Stimulated activated CD4-positive, alpha-beta T cell treated with anti-CD3 and anti-CD28 coated beads, Interleukin-4, amount 100 ng/mL, for 48 hours (primary cell): ENCODE results near the gene PLAC9.
"Not testable (repeated sequence)": the region's sequence is repeated elsewhere in the genome, so short reads cannot be mapped to it uniquely, and the experiment has no call there.

ENCODE experiments used
- DNase-seq, 2 donors: peaks; one replicate each; pipeline ENCODE4 v3.0.0-alpha.2; 2020; ENCODE audit warnings: low read depth in 2 of 2

PLAC9 gene

DNA sequence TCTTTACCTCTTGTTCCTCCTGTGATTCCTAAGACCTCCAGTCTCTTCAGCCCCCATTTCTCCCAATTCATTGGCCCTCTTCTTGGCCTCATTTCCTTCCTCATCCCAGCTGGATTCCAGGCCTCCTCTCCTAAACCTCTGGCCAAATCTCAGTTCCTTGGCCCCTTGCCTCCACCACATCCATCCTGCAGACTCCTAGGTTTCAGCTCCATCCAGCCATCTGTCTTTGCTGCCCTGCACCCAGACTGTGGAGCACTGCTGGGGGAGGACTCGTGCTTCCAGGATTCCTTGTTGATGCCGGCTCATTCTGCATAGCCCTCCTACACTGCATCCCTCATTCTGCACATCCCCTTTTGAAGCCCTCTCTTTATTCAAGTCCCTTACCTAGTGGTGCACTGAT, 6.7 kb downstream of the PLAC9 start:
- DNase-seq: no peak

DNA sequence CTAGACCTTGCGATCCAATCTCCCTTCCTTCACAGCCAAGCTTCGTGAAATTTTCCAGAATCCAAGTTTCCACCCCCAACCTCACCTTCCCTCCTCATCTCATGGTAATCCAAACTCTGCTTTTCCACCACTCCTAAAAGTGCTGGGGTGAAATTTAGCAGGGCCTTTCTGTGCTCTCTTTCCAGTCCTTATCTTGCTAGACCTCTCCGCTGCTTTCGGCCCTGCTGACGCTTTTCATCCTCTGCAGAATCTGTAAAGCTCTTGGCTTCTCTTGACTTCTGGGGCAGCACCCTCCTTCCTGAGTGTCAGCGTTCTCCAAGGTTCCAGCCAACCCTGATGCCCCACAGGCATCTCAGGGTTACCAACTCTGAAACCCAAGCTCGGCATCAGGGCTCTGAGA, 7.7 kb downstream of the PLAC9 start:
- DNase-seq: no peak

DNA sequence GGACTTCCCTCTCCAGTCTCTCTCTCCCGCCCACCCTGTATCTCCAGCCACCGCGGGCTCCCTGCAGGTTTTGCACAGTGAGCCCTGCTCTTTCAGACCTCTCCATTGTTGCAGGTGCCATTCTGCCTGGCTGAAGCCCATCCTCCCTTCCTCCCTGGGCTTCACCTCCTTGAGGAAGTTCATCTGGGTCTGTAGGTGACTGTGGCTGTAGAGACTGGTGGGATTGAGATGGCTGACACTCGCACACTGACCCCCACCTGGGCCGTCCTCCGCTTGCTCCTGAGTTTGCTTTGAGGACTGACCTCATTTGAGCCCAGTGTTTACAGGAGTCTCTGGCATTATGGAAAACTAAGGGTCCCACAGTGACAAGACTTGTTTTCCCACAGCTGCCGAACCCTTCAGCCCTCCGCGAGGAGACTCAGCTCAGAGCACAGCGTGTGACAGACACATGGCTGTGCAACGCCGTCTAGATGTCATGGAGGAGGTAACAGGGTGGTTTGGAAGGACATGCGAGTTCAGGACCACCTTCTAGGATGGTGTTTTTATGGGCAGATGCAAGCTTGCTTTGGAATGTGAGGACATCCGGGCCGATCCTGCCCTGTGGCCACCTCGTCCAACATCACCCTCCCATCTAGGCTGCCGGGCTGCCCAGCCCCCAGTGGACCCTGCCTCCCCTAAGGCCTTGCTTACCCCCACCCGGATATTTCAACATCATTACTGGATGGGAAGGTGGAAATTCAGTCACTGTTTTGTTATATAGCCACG, 9.3 kb downstream of the PLAC9 start:
- DNase-seq: no peak

DNA sequence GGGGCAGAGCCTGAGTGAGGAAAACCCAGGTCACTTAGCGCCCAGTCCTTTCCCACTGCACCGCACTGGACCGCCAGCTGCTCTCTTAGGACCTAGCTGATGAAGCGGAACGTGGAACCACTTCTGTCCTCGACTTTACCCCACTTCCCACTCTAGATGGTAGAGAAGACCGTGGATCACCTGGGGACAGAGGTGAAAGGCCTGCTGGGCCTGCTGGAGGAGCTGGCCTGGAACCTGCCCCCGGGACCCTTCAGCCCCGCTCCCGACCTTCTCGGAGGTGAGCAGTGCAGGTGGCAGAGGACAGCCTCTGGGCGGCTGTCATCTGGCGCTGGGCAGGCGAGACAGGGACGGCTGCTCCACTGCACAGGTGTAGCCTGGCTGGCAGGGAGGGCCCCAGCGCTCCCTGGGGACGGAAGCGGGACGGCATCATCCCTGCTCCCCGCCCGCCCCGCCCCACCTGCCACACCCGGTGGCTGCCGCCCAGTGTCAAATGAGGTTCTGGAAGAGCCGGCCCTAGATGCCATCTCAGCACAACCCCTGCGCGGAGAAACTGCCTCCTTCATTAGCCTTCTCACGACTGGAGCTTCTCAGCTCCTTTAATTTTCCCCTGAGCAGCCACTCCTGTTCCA, 11.7 kb downstream of the PLAC9 start:
- peak; percentile 7 to 14 for DNase-seq

DNA sequence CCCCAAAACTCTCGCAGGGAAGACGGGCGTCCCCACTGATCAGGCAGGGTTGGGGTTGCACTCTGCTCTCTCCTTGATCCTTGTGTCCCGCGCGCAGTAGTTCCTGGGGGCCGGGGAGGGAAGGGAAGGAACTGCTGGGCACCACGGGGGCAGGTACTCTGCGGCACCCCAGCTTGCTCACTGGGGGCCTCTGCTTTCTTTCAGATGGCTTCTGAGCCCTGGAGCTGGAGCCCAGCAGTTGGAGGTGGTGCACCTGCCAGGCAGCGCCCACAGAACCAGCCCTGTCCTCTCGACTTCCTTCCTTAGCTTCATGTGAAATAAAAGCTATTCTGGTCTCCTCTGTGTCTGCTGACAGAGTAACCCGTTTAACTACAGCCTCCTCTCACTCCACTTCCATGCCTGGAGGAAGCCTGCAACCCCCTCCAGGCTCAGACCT, 12.2 kb downstream of the PLAC9 start:
- no peak for DNase-seq

DNA sequence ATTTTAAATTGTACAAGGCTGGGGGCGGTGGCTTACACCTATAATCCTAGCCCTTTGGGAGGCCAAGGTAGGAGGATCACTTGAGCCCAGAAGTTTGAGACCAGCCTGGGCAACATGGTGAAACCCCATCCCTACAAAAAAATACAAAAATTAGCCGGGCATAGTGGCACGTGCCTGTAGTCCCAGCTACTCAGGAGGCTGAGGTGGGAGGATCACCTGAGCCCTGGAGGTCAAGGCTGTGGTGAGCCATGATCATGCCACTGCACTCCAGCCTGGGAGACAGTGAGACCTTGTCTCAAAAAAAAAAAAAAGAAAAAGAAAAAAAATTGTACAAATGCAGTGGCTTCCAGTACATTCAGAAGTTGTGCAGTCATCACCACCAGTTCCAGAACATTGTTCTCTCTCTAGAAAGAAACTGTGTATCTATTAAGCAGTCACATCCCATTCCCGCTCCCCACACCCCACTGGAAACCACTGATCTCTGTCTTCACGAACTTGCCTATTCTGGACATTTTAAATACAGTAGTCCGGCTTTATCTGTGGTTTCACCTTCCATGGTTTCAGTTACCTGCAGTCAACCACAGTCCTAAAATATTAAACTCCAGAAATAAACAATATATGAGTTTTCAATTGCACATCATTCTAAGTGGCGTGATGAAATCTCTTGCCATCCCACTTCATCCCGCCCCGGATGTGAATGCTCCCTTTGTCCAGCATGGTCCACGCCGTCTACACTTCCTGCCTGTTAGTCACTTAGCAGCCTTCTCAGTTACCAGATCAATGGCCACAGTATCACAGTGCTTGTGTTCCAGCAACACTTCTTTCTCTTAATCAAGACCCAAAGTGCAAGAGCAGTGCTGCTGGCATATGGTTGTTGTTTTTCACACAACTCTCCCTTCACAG, 13.1 kb downstream of the PLAC9 start:
- DNase-seq: not testable (repeated sequence)

DNA sequence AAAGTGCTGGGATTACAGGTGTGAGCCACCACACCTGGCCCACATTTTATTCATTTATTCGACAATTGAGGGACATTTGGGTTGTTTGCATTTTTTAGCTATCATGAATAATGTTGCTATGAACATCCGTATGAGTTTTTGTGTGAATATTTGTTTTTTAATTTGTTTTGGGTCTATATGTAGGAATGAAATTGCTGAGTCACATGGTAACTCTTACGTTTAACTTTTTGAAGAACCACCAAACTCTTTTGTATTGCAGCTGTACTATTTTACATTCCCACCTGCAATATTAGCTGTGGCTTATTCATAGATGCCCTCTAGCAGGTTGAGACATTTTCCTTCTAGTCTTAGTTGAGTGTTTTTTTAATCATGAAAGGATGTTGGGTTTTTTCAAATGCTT, 14.4 kb downstream of the PLAC9 start:
- no peak for DNase-seq

DNA sequence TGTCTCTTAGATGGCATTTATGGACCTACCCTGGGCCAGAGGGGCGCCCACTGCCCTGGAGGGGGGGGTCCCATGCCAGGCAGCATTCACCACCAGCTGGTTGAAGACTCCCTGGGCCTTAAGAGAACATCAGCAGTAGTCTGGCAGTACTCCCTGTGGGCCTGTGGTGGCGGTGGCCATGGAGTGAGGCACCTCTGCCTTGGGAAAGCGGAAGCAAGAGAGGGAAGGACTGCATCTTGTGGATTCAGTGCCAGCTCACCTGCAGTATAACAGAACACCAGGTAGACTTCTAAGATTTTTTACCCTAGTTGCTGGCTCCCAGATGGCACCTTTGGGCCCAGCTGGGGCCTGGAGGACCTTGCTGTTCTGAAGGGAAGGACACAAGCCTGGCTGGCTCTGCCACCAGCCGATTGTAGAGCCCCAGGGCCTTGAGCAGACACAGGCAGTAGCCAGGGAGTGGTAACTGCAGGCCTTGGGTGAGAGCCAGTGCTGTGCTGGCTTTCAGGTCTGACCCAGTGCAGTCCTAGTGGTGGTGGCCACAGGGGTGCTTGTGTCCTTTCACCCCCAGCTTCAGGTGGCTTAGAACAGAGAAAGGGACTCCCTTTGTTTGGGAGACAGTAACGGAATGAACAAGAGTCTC, 15.8 kb downstream of the PLAC9 start:
- DNase-seq: no peak

DNA sequence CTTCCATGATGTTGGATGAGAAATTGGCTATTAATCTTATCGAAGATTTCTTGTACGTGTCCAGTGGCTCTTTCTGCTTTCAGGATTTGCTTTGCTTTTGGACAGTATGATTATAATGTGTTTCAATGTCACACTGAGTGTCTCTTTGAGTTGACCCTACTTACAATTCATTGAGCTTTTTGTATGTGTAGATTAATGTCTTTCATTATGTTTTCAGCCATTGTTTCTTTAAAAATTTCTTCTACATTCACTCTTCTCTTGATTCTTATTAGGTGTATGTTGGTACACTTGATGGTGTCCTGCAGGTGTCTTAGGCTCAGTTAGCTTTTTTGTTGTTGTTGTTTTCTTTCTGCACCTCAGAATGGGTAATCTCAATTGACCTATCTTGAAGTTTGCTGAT, 16.6 kb downstream of the PLAC9 start:
- no peak for DNase-seq

DNA sequence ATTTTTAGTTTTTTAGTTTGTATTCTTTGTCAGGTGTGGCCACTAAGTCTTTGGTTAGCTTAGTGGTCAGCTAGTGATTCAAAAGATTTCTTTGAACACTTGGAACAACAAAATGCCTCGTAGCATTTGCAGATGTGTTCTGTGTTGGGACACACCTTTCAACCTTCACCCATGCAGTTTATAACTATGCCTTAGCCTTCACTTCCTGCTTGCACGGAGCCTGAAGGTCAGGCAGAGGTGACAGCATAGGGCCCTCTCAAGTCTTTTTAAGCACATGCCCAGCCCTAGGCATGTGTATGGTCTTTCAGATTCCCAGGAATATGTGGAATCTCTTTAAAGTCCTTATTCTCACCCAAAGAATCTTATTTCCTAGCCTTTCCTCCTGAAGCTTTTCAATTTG, 17.6 kb downstream of the PLAC9 start:
- no peak for DNase-seq

DNA sequence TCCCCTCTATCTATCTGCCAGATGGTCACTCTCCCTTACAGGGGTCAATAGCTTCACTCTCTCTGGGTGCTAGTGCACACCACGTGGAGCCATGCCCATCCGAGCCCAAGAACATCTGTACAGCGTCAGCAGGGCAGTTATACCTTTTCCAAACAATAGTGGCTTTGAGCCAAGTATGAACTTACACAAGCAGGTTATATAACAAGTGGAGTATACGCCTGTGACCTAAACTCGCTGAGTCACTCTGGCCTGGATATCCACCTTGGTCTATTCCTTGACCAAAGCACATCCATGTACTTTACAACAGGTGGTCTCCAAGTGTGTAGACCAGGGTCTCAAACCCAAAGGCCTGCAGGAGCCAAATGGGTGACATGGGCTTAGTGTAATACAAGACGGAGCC, 20.3 kb downstream of the PLAC9 start:
- no peak for DNase-seq

DNA sequence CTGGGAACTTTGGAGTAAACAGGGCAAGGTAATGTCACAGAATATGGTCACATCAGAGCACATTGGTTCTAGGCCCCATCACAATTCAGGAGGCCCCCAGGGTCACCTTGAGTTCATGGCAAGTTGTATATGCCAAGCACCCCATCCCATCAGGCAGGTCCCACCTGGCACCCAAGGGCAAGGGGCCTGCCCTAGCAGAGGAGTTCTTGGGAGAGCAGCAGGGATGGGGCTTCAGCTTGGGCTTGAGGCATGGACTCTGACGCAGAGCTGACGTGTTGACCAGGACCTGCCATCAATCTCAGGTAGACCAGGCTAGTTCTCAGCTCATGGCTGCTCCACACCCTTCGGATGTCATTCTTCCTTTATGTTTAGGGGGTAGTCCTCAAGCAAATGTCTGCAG, 20.9 kb downstream of the PLAC9 start:
- DNase-seq: no peak

DNA sequence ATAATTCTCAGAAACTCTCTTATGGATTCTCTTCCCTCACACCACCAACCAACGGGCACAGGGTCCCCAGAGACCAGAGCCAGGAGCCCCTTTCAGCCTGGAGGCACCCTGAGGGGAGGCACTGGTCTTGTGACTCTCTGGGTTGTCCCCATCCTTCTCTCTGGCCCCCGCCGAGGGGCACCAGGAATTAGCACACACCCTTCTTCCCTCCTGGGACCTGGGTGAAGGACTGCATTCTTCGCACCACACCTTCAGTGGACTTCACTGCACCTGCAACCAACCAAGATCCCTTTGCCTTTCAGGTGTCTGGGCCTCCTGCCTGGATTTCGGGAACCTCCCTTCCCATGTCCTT, 22.1 kb downstream of the PLAC9 start:
- DNase-seq: no peak

DNA sequence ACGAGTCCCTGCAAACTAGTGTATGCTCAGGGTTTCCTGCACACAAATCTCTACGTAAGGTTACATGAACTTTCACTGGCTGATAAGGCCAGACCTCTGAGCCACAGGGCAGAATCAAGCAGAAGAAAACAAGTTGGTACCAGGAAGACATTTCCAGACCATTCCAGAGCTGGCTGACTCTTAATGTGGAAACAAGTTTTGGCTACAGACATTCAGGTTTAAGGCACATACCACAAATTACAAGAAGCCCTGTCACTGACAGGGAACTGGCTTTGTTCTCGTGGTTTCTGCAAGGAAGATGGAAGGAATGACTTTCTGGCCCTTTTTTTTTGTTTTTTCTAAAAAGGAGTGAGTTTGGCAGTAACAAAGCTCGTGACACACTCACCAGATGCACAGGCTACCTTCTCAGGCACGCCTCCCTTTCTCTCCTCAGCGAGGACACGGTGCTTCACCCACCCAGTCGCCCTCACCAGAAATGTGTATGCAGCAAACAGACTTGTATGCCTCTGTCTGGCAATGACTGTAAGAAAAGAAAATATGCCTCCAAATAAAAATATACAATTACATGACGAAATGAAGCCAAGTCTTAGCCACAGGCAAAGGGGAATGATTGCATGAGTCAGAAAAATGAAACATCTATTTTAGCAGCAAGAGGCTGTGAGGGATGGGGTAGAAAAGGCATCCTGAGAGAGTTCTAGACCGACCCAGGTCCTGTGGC, 22.6 kb downstream of the PLAC9 start:
- DNase-seq: no peak

DNA sequence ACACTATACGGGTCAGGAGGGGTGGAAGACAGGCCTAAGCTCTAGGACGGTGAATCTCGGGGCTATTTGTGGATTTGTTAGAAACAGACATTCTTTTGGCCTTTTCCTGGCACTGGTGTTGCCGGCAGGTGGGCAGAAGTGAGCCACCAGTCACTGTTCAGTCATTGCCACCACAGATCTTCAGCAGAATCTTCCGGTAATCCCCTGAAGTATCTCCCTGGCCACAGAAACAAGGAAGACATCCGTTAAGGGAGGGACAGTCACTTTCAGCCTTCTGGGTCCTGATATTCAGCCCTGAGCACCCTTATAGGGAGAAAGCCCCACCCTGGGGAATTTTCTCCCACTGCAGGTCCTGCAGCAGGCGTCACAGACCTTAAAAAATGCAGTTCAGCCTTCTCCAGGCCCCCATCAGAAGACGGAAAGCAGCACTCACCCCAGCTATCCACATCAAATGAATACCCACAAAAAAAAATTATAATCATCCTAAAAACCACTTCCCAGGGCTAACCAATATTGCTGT, 23.2 kb downstream of the PLAC9 start:
- no peak for DNase-seq

DNA sequence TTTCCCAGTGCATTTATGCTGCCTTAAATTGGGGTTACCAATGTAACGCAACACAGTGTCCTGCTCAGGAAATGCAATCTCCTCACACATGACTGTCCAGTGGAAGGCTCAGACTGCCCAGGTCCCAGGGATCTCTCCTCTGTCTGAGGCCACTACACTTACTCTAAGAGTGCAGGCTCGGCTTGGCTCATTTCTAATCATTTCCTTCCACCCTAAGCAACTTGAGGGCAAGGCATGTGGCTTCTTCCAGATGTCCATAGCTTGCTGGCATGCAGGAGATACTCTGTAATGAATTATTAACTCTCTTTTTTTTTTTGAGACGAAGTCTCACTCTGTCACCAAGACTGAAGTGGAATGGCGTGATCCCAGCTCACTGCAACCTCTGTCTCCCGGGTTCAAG, 23.7 kb downstream of the PLAC9 start:
- DNase-seq: no peak

DNA sequence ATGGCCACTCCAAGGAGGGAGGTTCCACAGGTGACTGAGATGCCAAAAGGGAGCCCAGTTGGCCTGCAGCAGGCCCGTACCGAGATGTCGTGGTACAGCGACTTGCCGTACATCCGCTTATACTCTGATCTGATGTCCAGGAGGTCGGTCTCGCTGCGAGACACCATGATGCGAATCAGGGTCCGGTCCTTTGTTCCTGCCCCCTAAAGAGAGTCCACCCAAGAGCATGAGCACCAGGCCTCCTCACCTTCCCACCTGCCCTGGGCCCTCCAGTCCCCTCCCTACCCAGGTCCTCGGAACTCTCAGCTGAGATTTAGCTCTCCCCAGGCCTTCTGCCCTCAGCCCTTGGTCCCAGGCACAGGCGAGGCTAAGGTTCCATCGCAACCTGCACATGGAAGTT, 25.0 kb downstream of the PLAC9 start:
- no peak for DNase-seq

DNA sequence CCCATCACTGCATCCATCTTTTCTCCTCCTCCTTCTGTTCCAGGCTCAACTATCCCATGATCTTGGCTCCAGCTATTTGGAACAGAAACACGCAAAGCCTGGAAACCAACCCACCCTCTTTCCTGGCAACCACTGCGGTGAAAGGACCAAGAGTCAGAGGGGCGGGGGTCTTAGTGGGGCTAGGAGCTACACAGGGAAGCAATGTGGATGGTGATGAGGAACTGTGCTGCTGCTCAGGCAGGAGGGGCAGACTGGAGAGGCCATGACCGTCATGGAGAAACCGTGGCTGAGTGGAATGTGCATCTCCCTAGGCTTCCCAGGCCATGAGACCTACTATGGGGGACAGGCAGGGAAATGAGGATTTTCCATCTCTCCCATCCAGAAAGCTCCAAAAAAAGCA, 25.6 kb downstream of the PLAC9 start:
- DNase-seq: no peak

DNA sequence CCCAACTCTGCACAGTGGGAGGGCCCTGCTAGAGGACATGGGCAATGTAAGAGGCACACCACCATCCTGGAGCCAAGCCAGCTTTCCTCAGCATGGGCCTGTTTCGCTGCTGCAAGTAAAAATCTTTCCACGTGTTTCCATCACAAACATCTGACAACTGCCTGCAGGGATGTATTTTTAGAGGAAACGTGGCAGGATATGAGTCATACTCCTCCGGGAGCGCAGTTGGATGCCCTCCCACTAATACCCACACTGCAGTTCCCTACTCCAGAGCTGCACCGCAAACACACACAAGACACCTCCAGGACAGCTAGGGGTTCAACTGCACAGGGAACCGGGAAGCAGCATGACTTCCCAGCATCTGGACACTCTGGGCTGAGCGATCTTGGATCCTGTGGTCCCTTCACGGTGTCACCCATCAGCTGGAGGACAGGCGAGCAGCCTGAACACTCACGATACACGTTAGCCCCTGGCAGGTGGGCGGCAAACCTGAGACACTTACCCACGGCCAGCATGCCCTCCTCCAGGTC, 26.1 kb downstream of the PLAC9 start:
- no peak for DNase-seq

DNA sequence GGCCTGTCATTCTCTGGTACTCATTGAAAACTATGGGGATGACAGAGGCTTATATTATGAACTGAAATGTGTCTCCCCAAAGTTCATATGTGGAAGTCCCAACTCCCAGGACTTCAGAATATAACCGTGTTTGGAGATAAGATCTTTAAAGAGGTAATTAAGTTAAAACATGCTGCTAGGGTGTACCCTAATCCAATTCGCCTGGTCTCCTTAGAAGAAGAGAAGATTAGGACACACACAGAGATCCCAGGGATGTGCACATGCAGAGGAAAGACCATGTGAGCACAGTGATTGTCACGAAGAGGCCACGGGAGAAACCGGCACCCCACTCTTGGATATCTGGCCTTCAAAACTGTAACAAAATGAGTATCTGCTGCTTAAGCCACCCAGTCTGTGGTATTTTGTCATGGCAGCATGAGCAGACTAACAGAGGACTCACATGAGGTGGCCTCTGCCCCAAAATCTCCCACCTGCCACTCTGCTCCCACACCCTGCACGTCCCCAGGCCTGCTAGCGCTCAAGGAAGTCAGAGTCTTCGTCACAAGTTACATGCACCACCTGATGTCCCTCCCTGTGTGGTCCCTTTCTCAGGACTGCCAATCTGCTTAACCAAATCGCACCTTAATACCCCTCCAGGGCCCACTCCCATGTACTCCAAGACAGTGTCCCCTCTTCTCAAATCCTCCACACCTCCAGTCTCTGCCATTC, 26.8 kb downstream of the PLAC9 start:
- DNase-seq: no peak
